Measurements from ENCODE around the gene MEF2C. TPM values are rescaled to one million over a fixed set of nuclear protein-coding genes. Genes with fewer than 3 reads are reported as not detected.
"Not testable (repeated sequence)": the region's sequence is repeated elsewhere in the genome, so short reads cannot be mapped to it uniquely, and the experiment has no call there.

MEF2C gene
- total and polyA plus RNA-seq, 2 of the 13 experiments (the other 11 are each of a cell fraction or from before 2014, with no cell fraction given) = 0.02 TPM; not detected in 1

- no peak for TF ChIP-seq ZNF34 (CRISPR knock-in tag; IDR thresholded peaks at IDR 0.05; ENCODE audit: borderline replicate concordance)
- TF ChIP-seq BRCA1 (CRISPR knock-in tag; IDR thresholded peaks at IDR 0.05) = no peak
- TF ChIP-seq ZNF383 (CRISPR knock-in tag; IDR thresholded peaks at IDR 0.05; ENCODE audit: borderline replicate concordance) = no peak
Observed at GRCh38 chr5:88799938-88800535, 82.9 kb downstream of the MEF2C start (continued).

GRCh38 chr5:88798933-88799332 lies 84.1 kb downstream of the MEF2C start:
- H4K20me1 ChIP-seq (ENCODE audit: insufficient read depth, low read length); POLR2A ChIA-PET; H3K4me2 ChIP-seq (ENCODE audit: low read depth, low read length); DNase-seq (ENCODE audit: low spot score); H3K4me3 ChIP-seq (replicated peaks in 1 of 3; ENCODE audit: insufficient read depth in 1 of 3, low read depth in 2 of 3, low read length in 3 of 3); in situ Hi-C loops (cut with HindIII; ENCODE audit: extremely low pct_ligation_motif_present, low pct_unique_long_range_greater_than_20kb); FAIRE-seq; CTCF ChIA-PET (ENCODE audit: low intra/inter-chr PET ratio, low total read pairs); intact Hi-C loops (cut with micrococcal nuclease; ENCODE audit: unreplicated experiment); H3K9me3 ChIP-seq (ENCODE audit: low read length); H3K36me3 ChIP-seq (replicated peaks in 1 of 2; ENCODE audit: control insufficient read depth in 1 of 2, insufficient read depth in 2 of 2, low read length in 2 of 2); BruUV-seq (replicated peaks); H2AFZ ChIP-seq (ENCODE audit: low read length); H3K9ac ChIP-seq (ENCODE audit: insufficient read depth, low read depth, low read length); ATAC-seq; H3K79me2 ChIP-seq (ENCODE audit: insufficient read depth, low read length); H3K4me1 ChIP-seq (ENCODE audit: insufficient read depth, low read length); H3K27ac ChIP-seq (ENCODE audit: extremely low read length, insufficient read depth, low read length); H3K27me3 ChIP-seq (ENCODE audit: control insufficient read depth in 1 of 2, insufficient read depth in 2 of 2, low read length in 2 of 2): not testable (repeated sequence)
- 0% methylated on average over 1 of the region's 7 CpGs for WGBS (ENCODE audit: low lambda C conversion rate)

- H3K9ac ChIP-seq (ENCODE audit: insufficient read depth, low read depth, low read length); H3K27me3 ChIP-seq (ENCODE audit: control insufficient read depth in 1 of 2, insufficient read depth in 2 of 2, low read length in 2 of 2); in situ Hi-C loops (cut with HindIII; ENCODE audit: extremely low pct_ligation_motif_present, low pct_unique_long_range_greater_than_20kb); H3K9me3 ChIP-seq (ENCODE audit: low read length); H3K4me2 ChIP-seq (ENCODE audit: low read depth, low read length); H2AFZ ChIP-seq (ENCODE audit: low read length); H3K4me3 ChIP-seq (replicated peaks in 1 of 3; ENCODE audit: insufficient read depth in 1 of 3, low read depth in 2 of 3, low read length in 3 of 3); H3K79me2 ChIP-seq (ENCODE audit: insufficient read depth, low read length); POLR2A ChIA-PET; intact Hi-C loops (cut with micrococcal nuclease; ENCODE audit: unreplicated experiment); BruUV-seq (replicated peaks); H3K27ac ChIP-seq (ENCODE audit: extremely low read length, insufficient read depth, low read length); ATAC-seq; DNase-seq (ENCODE audit: low spot score); CTCF ChIA-PET (ENCODE audit: low intra/inter-chr PET ratio, low total read pairs); H4K20me1 ChIP-seq (ENCODE audit: insufficient read depth, low read length); H3K4me1 ChIP-seq (ENCODE audit: insufficient read depth, low read length); H3K36me3 ChIP-seq (replicated peaks in 1 of 2; ENCODE audit: control insufficient read depth in 1 of 2, insufficient read depth in 2 of 2, low read length in 2 of 2); FAIRE-seq: not testable (repeated sequence)
- WGBS (ENCODE audit: low lambda C conversion rate) = 39% methylated on average over 3 of the region's 3 CpGs
Observed at GRCh38 chr5:88793797-88794196, 89.2 kb downstream of the MEF2C start.
